CD1c-positive myeloid dendritic cell (primary cell): ENCODE data around the gene LMCD1.
A peak's percentile ranks its signal among the peaks of the same experiment; 100 is the strongest.

ENCODE experiments used
- DNase-seq: peaks from one replicate; pipeline ENCODE4 v3.0.0-alpha.2; 2016; ENCODE audit errors: extremely low spot score

The LMCD1 gene

GRCh38 chr3:8559351-8559750 lies 57.7 kb downstream of the LMCD1 start:
- DNase-seq, result no peak

GRCh38 chr3:8560366-8561007 lies 58.9 kb downstream of the LMCD1 start:
- DNase-seq, result no peak

GRCh38 chr3:8561370-8561769 lies 59.7 kb downstream of the LMCD1 start:
- no peak for DNase-seq

DNA sequence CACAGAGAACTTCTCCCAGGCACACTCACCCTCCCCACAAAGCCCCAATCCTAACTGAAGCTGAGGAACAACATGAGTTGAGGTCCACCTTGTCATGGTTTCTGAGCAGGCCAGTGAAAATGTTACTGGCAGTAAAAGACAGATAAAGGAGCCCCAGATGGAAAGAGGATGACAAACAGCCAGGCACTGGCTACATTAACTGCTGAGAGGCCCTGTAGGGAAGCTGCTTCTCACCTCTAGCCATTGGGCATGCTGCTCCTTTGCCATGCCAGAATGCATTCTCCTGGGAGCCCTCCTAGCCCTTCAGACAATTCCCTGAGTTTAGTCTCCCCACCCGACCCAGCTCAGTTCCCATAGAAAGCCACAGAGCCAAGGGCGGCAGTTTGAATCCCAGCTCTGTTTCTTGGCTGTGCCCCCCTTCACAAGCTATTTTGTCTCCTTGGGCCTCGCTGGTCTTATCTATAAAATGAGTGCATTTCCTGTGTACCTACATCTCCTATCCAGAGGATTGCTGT lies 60.5 kb downstream of the LMCD1 start:
- DNase-seq, result no peak

GRCh38 chr3:8563146-8563545 lies 61.5 kb downstream of the LMCD1 start:
- no peak for DNase-seq

GRCh38 chr3:8563597-8563996 lies 62.0 kb downstream of the LMCD1 start:
- DNase-seq, result no peak

DNA sequence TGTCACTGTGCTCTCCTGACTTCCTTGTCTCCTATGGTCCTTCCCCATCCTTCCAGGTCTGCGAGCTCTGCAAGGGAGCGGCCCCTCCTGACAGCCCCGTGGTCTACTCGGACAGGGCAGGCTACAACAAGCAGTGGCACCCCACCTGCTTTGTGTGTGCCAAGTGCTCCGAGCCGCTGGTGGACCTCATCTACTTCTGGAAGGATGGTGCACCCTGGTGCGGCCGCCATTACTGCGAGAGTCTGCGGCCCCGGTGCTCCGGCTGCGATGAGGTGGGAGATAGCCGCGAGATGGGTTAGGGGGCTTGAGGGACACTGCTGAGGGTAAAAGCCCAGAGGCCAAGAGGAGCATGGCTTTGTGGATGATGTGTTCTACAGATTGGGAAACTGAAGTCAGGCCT lies 63.8 kb downstream of the LMCD1 start:
- no peak for DNase-seq

- no peak for DNase-seq
Measured at GRCh38 chr3:8567784-8568575, 66.4 kb downstream of the LMCD1 start.

GRCh38 chr3:8571256-8571655 lies 69.6 kb downstream of the LMCD1 start:
- DNase-seq, result peak; percentile 52

- DNase-seq, result no peak
Measured at GRCh38 chr3:8573342-8573926, 71.8 kb downstream of the LMCD1 start.

GRCh38 chr3:8574040-8574669 lies 72.5 kb downstream of the LMCD1 start:
- no peak for DNase-seq

DNA sequence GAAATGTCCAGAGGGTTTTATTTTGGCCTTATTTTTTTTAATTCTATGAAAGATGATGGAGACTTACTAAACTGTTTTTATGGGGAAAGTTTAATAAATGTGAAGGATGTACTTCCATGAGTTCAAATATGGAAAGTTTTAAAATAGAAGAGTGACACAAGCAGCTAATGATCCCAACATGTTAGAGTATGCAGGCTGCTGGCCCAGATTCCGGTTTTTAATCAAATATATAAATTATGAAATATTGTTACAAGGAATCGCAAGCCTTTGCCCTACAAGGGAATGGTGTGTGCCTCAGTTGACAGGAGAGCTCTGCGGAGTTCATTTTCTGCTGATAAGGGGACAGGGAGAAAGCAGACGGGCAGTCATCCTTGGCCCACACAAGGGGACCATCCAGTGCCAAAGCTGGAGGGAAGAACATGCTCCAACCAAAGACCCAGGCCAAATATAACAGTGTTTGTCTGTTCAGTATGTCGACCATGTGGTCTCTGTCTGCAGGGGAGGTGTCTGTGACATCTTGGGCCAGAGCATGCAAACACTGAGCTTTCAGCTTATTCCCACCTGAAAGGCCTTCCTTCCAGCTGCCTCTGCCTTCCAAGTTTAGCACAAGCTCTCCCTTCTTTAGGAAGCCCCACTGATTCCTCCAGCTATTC lies 73.2 kb downstream of the LMCD1 start:
- no peak for DNase-seq

DNA sequence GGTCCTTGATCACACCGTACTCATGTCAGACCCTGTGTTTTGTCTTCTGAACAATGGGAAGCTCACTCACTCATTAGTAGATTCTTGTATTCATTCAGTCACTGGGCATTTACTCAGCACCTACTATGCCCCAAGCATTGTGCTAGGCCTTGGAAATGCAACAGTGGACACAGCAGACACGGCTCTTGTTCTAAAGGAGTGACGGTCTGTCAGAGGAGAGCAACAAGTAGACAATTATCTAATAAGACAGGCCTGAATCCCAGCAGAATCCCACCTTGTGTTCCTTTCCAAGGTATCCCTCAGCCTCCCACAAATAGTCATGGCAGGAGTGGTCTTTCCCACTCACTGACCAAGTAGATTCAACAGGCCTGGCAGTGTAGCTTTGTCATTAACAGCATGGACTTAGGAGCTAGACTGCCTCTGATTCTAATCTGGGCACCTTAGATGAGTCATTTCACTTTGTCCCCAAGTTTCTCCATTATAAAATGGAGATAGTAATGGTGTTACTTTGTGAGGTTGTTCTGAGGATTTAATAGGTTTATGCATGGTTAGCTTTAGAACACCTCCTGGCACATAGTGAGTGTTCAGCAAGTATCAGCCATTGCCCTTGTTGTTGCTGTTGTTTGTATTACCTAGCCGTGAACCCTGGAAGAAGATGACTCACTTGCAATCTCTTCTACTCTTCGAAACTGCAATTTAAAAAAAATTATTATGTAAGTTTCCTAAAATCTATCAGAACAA lies 73.9 kb downstream of the LMCD1 start:
- DNase-seq, result no peak

DNA sequence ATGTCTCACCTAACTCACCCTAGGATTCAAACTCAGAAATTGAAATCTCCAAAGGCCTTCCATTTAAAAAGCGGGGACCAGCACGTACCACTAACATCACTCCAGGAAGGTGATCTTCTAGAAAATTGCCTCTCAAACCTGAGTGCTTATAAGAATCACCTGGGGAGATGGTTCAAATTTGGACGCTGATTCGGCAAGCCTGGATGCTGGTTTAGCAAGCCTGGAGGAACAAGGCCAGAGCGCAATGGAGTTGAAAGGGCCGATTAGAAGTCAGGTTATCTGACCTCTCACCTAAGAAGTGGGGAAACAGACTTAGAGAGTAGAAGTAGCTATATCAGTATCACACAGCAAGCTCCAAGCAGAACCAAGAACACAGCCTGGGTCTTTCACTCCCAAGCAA lies 74.8 kb downstream of the LMCD1 start:
- no peak for DNase-seq

DNA sequence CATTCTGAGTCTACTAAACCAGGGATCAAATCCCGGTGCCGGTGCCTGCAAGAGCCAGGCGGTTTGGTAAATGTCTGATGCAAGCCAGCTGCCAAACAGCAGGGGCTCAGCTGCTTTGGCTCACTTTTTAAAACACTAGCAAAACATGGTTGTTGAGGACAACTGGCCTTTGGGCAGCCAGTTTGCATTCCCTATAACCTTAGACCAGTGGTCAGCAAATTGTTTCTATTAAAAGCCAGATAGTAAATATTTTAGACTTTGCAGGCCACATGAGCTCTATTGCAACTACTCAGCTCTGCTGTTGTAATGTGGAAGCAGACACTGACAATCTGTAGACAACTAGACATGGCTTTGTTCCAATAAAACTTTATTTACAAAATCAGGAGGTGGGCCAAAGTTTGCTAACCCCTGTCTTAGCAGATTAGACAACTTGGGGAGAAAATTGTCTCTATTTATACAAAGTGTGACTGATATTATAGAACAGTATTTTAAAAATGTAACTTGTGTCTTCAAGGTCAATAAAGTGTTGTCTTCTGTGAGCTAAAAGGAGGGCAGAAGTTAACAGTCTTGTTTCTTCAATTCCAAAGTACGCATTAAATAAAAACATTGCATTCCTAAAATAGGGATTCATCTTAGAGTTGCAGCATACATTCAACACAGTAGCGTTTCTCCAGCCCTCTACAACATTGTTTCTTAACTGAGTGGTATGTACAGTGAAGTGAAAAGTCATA lies 75.4 kb downstream of the LMCD1 start:
- no peak for DNase-seq

DNA sequence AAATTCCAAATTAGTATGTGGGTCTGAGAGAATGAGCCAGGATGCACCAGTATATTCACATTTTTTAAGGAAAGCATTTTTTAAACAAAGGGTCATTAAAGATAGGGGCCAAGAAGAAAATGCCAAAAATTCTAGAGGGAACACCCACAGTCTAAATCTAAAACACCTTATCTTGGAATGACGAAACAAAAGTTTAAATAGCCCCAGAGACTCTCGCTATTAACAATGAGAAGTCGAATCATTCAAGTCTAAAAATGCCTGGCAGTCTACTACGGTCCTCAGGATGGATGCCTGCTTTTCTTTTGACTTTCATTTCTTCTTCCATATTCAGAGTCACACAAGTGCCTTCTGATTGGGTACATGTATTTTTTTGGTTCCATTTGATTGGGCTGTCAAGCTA lies 76.7 kb downstream of the LMCD1 start:
- no peak for DNase-seq

DNA sequence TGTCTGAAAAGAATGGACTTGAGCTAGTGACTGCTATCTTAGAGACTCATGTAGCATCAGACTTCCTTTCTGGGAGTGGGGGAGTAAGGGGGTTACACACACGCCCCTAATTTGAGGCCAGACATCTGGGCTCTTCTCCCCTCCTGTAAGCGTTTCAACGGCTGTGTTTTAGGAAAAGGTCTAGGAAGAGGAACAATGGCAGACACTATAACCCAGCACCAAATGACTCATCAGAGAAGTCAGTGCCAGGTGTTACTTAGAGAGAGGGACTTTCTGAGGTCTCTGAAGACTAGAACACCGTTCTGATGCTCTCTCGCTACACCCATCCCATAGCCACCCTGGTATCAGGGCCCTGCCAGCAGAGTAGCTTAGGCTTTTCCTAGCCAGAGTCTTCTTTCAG lies 77.5 kb downstream of the LMCD1 start:
- peak; percentile 5 for DNase-seq

DNA sequence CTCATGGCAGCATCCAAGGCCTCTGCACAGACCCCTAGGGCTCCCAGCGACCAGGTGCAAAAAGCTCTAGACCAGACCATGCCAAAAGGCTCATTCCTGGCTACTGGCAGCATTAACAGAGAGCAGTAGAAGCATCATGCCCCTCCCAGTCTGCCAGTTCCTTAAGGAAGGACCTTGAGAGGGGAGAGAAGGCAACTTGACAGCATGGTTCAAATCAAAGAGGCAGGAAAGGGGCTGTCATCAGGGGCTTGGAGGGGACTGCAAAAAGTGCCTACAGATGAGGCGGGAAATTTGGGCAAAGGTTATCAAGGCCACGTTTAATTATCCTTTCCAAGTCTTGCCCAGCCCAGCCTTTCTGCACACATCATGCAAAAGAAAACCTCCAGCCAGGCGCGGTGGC lies 78.3 kb downstream of the LMCD1 start:
- no peak for DNase-seq

DNA sequence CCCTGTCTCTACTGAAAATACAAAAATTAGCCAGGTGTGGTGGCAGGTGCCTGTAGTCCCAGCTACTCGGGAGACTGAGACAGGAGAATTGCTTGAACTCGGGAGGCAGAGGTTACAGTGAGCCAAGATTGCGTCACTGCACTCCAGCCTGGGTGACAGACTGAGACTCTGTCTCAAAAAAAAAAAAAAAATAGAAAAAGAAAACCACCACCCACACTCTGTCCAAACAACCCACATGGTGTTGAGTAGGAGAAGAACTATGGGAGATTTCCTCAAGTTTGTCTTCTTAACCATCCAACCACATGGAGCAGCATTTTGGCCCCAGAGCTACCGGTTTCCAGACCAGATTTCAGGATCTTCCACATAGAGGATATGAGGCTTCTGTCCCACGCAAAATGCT lies 78.8 kb downstream of the LMCD1 start:
- DNase-seq, result peak; percentile 19

DNA sequence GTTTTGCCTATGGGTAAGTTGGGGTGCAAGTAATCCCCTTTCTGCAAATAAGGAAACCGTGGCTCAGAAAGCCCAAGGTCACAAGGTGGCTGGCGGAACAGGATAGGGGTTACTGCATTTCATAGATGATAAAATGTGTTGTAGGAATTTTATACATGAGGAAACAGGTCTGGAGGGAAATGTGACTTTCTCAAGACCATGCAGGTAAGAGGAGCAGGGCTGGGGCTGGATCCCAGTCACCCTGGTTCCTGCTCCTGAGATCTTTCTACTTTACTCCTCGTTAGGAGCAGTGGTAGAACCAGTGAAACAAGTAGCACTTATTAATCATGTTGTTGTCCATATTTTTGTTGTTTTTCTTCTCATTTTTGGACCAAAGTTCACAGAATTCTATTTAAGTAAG lies 79.8 kb downstream of the LMCD1 start:
- no peak for DNase-seq
